NCI-H2107 treated with DMSO at 0.1 percent for 48 hours (cell line): ENCODE data around the gene METTL17.
A peak's percentile ranks its signal among the peaks of the same experiment; 100 is the strongest.
"Not testable (repeated sequence)": the region's sequence is repeated elsewhere in the genome, so short reads cannot be mapped to it uniquely, and the experiment has no call there.

Source experiments
- DNase-seq: peaks from one replicate; lab custom pipeline; 2025; ENCODE audit not compliant: unreplicated experiment; lab: John Stamatoyannopoulos, UW

Gene METTL17, protein sequence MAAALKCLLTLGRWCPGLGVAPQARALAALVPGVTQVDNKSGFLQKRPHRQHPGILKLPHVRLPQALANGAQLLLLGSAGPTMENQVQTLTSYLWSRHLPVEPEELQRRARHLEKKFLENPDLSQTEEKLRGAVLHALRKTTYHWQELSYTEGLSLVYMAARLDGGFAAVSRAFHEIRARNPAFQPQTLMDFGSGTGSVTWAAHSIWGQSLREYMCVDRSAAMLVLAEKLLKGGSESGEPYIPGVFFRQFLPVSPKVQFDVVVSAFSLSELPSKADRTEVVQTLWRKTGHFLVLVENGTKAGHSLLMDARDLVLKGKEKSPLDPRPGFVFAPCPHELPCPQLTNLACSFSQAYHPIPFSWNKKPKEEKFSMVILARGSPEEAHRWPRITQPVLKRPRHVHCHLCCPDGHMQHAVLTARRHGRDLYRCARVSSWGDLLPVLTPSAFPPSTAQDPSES

DNA sequence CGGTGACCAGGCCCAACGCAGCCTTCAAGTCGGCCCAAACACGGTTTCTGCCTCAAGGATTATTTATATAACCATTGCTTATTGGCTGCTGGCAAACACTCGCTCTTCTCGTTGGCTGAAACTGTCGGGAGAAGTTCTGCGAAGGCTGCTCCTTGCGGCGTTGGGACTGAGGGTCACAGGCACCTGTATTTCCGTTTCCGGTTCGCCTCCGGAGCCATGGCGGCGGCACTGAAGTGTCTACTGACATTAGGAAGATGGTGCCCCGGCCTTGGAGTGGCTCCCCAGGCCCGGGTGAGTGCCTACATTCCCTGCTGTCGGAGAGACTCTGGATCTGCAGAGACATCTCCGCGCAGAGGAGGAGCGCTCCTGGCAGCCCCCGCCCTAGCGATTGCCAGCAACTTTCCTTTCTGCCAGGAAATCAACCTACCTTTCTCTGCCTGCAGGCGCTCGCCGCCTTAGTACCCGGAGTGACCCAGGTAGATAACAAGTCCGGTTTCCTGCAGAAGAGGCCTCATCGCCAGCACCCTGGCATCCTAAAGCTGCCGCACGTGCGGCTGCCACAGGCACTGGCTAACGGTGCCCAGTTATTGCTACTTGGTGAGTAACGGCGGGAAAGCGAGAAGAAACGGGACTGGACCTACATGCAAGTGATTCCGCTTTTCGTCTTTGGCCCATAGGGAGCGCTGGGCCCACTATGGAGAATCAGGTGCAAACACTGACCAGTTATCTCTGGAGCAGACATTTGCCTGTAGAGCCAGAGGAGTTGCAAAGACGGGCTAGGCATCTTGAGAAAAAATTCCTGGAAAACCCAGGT lies at the start of gene METTL17:
METTL17 (plus strand) TSS at position 194 of the 814 bp plus-strand sequence; CDS start at position 217, 23 bp downstream.
- peak; percentile 92 for DNase-seq

DNA sequence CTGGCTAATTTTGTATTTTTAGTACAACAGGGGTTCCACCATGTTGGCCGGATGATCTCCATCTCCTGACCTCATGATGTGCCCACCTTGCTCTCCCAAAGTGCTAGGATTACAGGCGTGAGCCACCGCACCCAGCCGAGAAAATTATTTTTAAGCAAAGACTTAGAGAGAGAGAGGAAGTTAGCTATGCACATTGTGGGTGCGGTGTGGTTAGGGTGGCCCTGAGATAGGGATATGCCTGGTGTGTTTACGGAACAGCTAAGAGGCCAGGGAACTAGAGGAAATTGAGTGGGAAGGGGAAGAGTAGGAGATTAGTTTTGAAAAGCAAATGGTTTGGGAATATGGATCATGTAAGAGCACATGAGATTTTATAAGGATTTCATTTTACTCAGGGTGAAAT lies 44.6 kb upstream of the METTL17 start:
- not testable (repeated sequence) for DNase-seq

DNA sequence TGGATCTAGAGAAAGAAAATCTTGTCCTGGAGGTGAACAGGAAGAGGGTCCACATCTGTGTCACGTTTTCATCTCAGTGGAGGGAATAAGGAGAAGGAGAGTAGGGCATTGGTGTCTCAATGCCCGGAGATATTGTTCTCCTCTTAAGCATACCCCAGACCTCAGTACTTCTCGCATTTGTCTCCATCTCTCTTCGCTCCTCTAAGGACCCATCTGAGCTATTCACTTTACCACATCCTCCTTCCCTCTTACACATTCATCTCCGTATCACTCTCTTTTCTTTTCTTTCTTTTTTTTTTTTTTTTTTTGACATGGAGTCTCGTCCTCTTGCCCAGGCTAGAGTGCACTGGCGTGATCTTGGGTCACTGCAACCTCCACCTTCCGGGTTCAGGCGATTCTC lies 43.1 kb upstream of the METTL17 start:
- not testable (repeated sequence) for DNase-seq

DNA sequence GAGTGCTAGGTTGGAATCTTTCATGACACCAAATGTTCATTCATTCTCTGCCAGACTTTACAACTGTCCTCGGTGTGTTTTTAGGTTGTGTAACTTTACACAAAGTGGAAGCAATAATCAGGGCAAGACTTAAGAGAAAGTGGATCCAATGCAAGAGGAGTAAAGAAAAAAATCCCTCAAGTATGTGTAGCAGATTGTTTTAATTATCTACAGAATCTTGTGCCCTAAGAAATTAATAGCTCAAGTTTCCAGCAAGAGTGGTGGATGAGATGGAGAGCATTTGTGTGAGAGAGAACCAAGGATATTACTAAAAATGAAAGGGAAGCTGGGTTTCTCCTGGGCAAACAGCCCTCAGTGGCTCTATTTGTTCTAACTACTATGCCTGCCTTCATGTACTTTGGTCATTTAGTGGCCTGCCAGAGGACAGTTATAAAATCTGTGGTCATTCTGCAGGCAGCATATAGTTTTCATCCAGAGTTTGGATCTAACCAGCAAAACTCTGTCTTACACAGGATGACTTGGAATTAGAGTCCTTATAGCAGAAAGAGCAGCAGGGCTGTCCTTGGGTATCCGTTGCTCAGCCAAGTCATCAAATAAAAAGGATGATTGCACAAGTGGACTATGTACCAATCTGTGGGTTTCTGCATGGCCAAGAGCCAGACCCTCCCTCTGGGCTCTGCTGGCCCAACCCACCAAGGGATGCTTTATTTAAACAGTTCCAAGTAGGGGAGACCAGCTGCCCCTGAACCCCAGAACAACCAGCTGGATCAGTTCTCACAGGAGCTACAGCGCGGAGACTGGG lies 34.8 kb upstream of the METTL17 start, which contains the start of gene RNASE2:
RNASE2 (plus strand) TSS at position 752 of the 802 bp plus-strand sequence. CDS start 285 bp downstream, outside the sequence.
- DNase-seq, result not testable (repeated sequence)

DNA sequence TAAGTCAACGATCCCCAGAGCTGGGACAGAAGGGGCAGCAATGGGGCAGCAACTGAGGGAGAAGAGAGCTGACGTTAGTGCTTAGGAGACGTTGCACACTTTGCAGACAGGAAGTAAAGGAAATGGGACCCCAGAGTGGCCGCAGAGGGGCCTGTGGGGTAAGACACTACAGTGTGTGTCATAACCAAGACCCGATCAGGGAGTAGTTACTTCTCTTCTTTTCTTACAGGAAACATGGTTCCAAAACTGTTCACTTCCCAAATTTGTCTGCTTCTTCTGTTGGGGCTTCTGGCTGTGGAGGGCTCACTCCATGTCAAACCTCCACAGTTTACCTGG lies 34.3 kb upstream of the METTL17 start:
- not testable (repeated sequence) for DNase-seq

DNA sequence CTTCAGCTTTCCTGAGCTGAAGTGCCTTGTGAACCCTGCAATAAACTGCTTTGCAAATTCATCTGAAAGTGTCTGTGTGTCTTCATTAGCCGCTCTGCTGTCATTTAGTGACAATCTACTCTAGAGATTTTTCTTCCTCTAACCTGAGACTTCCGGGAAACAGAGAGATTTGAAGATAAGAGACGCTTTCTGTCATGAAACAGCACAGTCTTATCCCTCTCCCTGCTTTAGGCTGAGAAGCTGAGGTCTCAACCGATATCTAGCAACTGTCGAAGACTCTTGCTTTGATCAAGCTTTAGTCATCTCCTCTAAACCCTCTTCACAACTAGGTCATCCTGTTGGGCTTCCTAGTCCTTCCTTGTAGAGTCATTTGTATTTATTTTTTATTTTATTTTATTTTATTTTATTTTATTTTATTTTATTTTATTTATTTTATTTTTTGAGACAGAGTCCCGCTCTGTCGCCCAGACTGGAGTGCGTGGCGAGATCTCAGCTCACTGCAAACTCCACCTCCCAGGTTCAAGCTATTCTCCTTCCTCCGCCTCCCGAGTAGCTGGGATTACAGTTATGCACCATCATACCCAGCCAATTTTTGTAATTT lies 33.3 kb upstream of the METTL17 start:
- DNase-seq, result no peak

DNA sequence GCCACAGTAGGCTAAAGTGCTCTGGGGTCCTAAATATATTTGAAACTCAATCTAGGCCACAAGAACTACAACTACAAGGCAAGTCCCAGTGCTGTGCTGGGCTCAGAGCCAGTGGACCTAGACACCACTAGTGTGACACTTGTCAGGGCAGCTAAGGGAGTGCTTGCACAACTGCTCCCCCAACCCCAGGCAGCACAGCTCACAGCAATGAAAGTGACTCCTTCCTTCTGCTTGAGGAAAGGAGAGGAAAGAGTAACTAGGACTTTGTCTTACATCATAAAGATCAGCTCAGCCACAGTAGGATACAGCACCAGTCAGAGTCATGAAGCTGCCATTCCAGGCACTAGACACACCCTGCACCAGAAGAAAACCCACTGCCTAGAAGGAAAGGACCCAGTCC lies 30.8 kb upstream of the METTL17 start:
- DNase-seq, result not testable (repeated sequence)

DNA sequence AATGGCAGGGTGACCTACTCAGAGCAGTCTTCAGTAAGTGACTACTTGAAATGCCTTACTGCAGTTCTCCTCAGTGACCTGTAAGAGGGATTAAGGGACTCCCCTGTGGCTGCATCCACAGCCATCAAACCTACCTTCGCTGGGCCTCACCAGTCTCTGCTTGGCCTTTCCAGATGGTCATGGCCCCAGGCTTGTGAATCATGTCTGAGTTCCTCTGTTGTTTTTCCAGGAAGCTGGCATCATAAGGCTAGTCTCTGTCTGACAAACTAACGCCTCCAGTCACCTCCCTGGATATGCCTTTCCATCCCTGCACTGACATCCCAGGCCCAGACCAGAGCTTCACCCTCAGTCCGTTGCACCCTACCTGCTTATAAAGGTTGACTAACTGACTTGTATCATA lies 20.4 kb upstream of the METTL17 start:
- DNase-seq, result no peak

DNA sequence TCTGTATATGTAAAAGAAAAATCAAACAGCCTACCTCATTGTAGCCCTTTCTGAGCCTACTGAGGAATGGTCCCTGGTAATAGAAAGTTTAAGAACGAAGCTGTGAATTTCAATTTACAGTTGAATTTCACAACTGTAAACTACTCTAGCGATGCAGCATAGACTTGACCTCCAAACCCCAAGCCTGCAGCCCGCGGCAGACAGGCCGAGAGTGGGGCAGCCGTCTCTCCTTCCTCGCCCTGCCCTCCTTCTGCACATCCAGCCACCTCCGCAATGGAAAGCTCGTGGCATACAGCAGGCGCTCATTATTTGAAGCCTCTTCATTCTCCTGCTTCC lies 19.2 kb upstream of the METTL17 start:
- no peak for DNase-seq

DNA sequence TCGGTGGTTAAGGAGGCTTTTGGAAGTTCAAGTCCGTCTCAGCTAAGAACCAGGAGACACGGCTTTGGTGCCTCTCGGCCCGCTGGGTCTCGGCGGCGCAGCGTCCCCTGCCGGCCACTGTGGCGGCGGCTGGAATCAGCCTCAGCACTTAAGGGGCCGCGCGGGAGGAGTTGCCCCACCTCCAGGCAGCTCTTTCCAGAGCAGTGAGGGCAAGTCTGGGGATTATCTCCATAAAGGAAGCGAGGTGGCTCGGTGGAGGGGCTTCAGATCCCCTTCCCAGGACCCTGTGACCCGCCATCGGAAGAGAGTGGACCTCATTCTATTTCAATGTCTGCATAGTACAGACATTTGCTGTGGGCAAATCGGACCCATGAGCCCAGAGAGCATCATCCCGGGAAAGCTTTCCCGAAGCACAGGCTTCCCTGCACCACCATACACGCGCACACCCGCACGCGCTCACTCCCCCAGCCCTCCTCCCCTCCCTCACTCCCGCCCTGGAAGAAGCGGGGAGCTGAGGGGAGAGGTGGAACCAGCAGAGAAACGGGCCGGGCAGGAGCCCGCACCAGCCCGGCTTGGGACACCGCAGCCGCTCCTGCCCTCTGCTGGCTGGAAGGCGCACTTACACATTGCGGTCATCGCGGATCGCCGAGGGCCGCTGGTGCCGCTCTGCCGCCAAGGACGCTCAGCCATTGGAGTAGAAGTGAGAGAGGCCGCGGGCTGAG lies 18.6 kb upstream of the METTL17 start:
- peak; percentile 57 for DNase-seq

DNA sequence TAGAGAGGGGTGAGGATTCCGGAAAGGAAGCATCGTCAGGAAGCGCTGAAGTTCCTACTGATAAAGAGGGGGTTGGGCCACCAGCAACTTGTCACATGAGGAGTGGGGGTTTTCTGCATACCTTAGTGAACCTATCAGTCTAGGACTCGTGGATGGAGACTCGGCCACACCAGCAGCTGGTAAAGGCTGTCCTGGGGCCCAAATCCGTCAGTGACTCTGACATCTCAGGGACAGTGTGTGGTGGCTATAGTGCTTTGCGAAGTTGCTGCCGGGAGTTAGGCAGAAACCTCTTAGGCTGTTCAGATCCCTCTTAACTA lies 18.1 kb upstream of the METTL17 start:
- DNase-seq, result no peak

DNA sequence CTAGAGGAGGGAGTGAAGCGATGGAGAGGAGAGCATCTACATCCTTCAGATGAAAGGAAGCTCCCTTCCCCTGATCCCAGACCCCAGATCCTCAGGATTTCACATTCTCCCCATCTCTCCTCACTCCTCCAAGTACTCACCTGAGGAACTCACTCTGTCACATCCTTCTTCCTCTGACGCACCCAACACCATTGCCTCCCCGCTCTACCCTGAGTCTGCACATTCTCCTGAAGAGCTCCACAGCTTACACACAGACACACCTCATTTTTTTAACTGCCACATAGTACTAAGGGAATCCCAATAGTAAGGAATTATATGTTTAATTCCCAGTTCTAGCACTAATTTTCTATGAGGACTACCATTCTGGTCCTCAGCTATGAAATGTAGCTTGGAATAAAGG lies 16.3 kb upstream of the METTL17 start:
- DNase-seq, result no peak

DNA sequence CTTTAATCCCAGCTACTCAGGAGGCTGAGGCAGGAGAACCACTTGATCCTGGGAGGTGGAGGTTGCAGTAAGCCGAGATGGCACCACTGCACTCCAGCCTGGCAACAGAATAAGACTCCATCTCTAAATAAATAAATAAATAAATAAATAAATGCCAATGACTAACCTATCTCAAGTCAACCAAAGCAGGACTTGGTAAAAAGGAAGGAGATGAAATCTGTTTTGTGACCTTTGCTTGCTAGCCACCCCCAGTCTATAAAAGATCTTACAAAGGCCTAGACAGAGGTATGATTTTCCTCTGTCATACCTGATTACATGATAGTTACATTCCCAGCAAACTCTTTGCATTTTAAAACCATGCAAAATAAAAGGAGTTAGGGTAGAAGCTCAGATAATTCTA lies 13.5 kb upstream of the METTL17 start:
- no peak for DNase-seq

DNA sequence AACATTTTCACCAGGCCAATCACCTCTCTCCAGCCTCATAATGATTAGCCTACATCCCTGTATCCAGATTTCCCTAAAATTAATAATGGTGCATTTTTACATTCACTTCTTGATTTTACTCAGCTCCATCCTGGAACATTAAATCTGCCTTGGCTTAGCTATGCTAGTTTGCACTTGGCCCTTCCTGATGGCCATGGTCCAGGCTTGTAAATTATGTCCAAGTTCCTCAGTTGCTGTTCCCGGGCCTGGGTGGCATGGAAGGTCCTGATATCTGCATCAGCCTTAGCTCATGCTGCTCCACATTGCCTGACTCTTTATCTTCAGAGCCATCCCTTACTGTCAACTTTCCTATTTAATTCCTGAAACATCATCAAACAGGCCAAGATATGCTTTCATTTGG lies 11.1 kb upstream of the METTL17 start:
- DNase-seq, result no peak

DNA sequence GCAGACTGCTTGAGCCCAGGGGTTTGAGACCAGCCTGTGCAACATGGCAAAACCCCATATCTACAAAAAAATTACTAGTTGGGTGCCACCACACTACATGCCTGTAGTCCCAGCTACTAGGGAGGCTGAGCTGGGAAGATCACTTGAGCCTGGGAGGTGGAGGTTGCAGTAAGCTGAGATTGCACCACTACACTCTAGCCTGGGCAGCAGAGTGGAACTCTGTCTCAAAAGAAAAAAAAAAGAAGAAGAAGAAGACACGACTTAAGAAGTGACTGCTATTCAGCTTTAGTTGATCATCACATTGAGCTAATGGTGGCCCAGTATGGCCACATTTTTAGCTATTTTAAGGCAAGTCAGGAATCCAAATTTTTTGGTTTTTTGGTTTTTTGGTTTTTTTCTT lies 8.9 kb upstream of the METTL17 start:
- no peak for DNase-seq

DNA sequence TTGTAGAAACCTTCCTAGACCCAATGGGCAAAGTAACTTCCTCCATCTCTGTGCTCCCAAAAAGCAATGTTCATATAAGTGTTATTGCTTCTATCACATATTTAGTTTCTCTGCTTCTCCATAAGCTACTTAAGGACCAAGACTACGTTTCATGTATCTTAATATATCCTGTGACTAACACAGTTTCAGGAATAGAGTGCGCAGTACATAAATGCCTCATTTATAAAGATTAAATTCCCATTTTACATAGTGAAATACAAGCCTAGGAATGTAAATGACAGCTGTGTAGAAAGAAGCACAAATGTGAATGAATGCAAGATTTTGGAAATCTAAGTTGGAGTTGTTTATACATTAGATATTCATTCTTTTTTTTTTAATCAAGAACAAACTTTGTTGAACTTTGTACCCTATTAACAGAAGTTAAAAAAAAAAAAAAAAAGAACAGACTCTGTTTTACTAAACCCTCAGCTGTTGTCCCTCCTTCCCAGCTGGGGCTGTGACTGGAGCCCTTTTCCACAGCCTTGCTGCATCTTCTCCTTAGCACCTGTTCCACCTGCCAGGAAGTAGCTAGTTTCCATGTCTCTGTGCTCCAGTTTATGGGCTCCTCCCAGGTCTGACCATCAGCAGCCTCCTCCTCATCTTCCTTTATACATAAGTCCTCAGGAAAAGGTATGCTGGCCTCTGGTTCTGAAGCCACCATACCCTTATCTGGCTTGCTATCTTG lies 7.0 kb upstream of the METTL17 start:
- no peak for DNase-seq

DNA sequence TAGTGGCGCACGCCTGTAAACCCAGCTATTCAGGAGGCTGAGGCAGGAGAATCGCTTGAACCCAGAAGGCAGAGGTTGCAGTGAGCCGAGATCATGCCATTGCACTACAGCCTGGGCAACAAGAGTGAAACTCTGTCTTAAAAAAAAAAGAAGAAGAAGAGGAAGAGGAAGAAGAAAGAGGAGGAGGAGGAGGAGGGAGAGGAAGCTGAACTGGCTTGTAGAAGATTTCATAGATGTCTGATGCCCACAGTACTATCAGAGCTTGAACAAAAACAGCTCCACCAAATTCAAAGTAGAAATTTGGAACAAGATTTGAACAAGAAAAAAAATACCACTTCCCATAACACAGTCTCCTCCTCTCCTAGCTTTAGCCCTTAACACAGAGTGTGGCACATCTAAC lies 4.1 kb upstream of the METTL17 start:
- not testable (repeated sequence) for DNase-seq

DNA sequence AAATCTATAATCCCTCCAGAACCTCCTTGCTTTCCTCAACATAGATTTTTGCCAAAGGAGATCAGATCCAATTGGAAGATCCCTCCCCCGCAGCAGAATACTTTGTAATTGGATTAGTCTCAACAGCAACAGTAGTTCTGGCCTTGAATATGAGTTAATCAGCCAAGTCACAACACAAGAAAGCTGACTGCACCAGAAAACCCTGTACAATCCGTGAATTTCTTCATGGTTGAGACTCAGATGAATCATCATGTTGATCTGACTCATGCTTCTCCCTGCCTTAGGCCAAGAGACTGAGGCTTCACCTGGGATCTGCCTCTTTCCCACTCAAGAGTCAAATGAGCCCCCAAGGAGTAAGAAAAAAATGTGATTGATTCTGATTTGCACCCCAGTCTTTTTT lies 3.0 kb upstream of the METTL17 start:
- DNase-seq, result no peak

DNA sequence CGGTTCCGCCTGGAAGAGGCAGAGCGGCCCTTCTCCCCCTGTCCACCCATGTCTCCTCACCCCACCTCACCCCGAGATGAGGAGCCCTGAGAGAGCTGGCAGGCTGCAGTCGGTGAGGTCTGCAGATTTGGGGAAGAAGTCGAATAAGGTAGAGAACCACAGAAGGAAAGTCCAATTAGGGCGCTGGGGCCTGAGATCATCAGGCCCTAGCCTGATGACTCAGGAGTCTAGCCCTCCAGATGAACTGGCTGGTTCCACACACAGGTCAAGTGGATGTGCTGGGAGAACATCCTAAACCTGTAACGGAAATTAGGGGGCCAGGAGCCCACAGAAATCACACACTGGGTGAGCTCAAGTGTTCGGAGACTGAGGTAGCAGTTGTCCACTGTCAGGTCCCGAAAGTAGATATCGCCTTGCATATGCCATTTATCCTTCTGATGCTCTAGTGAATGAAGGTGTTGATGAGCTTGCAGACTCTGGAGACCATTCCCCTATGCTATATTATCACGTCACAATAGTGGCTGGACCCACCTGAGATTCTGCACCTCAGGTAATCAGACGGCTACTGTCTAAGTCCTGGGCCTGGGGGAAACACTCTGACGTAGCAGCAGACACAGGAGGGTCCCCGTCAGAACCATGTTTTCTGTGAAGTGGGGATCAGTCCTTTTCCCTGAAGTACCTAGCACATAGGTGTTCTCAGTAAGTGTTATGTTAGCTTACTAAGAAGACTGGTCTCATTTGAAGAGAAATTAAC lies 886 bp upstream of the METTL17 start:
- no peak for DNase-seq
